AG04450 (cell line): ENCODE data around the gene LEFTY2. TPM values are rescaled to one million over a fixed set of nuclear protein-coding genes. Genes with fewer than 3 reads are reported as not detected.

ENCODE experiments used
- CTCF ChIA-PET: fragments of 300-600, 350-600 bp; formaldehyde crosslinking; extraction: SDS; loops from one replicate; lab custom pipeline; 2022; ENCODE audit warnings: antibody characterized with exemption, inconsistent platforms; lab: Charles Lee
- POLR2A ChIA-PET: fragments of 350-600 bp; formaldehyde crosslinking; extraction: SDS; loops from one replicate; lab custom pipeline; 2021; ENCODE audit warnings: antibody characterized with exemption, inconsistent platforms; lab: Yijun Ruan, JAX
- DNase-seq: peaks from one replicate; pipeline ENCODE4 v3.0.0-alpha.2; 2011; ENCODE audit warnings: low read depth, low spot score
- H3K27ac ChIP-seq: one replicate; pipeline ENCODE4 v1.5.1; 2012; ENCODE audit warnings: low read depth, low read length, control low read depth
- H3K27me3 ChIP-seq: one replicate; pipeline ENCODE4 v1.6.0; 2012; ENCODE audit warnings: low read length; ENCODE audit not compliant: control insufficient read depth, insufficient read depth
- H3K4me3 ChIP-seq: 2 replicates; pipeline ENCODE4 v1.5.1; 2011; ENCODE audit warnings: mild to moderate bottlenecking, low read depth, low read length, control low read depth
- H3K9me3 ChIP-seq: 2 replicates; pipeline ENCODE4 v1.5.1; 2012; ENCODE audit warnings: low read length; ENCODE audit not compliant: control insufficient read depth, insufficient read depth
- polyA plus RNA-seq: library from polyadenylated mRNA; depleted of rRNA; stranded (reverse); fragments of >200 nt; gene quantifications from 2 replicates; pipeline ENCODE4 v1.2.3, GENCODE V29; 2011
- TF ChIP-seq, protein P1 (sequence below): IDR thresholded peaks from 2 replicates; pipeline ENCODE4 v1.5.1; 2011; ENCODE audit warnings: low read depth, low read length, control low read depth, inconsistent platforms

The LEFTY2 gene
- polyA plus RNA-seq, 1 experiment = not detected

DNA sequence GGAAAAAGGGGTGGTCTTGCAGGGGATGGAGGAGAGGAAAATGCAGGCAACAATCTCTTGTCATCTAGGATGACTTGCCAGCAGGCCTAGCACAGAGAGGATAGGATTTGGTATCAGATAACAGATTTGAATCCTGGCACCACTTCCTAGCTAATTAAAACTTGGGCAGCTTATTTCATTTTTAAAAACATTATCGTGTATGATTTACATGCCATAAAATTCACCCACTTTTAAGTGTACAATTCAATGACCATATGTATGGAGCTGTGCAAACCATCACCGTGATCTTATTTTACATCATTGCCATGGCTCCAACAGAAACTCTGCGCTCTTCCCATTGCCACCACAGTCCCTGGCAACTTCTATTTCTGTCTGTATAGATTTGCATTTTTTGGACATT is 23.9 kb downstream of the LEFTY2 start:
- Histone ChIP-seq H3K4me3 (no peak overlapping the region), H3K27ac (no peak overlapping the region), H3K27me3 (no peaks in the 10 kb centered on the region), H3K9me3 (no peaks in the 10 kb centered on the region)
- ChIA-PET POLR2A (no interaction called here), CTCF (no interaction called here)
- TF ChIP-seq, protein P1, sequence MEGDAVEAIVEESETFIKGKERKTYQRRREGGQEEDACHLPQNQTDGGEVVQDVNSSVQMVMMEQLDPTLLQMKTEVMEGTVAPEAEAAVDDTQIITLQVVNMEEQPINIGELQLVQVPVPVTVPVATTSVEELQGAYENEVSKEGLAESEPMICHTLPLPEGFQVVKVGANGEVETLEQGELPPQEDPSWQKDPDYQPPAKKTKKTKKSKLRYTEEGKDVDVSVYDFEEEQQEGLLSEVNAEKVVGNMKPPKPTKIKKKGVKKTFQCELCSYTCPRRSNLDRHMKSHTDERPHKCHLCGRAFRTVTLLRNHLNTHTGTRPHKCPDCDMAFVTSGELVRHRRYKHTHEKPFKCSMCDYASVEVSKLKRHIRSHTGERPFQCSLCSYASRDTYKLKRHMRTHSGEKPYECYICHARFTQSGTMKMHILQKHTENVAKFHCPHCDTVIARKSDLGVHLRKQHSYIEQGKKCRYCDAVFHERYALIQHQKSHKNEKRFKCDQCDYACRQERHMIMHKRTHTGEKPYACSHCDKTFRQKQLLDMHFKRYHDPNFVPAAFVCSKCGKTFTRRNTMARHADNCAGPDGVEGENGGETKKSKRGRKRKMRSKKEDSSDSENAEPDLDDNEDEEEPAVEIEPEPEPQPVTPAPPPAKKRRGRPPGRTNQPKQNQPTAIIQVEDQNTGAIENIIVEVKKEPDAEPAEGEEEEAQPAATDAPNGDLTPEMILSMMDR = no peak
- DNase-seq = no peak

DNA sequence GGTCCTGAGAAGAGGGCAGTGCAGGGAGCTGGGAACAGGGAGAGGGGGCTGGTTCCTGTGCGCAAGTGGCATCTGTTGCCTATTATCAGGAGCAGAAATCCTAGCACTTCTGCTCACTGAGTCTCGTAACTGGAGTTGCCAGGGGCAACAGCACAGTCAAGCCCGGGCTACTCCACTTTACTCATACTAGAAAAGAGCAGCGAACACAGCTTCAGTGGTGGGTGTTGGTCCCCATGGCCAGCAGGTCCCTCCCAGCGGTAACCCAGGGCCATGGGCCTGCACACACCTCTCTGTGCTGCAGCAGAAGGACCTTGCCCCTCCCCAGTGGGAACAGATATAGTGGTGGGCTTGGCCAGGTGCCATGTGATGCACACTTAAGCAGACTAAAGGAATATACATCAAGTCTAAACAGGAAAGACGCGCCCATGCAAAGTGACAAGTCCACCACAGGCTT is 25.5 kb downstream of the LEFTY2 start:
- H3K27me3 ChIP-seq = no peaks in the 10 kb centered on the region
- TF ChIP-seq, protein P1 = no peak
- POLR2A ChIA-PET = no interaction called here
- CTCF ChIA-PET = interaction anchor here (1.3 to 2.6 kb wide), 2 partner anchors 71 to 441 kb away, joined by 3 to 16 read pairs; no protein-coding TSS in a partner anchor
- no peak for DNase-seq
- H3K27ac ChIP-seq = no peak overlapping the region
- H3K9me3 ChIP-seq = peaks cover 3% of the 10 kb centered on the region; the same call in 1 of the 2 replicates
- no peak overlapping the region for H3K4me3 ChIP-seq

DNA sequence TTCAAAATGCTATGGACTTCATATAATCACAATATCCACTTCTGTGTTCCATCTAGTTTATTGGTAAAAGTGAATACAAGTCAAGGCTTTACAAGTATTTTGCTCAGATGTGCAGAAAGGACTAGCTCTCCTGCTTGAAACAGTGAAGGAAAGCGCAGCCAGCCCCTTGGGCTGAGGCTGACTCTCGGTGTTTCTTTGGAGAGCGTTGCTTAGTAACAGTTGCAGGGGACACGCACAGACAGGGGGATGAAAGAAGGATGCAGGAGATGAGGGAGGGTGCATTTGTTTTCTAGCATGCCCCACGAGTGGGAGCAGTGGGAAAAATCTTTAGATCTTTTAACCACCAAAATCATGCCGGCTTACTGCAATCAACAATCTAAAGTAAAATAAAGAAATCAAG is 26.1 kb downstream of the LEFTY2 start:
- no peak for DNase-seq
- CTCF ChIA-PET = interaction anchor here (2.6 kb wide), 1 partner anchor 440 kb away, joined by 16 read pairs; no protein-coding TSS in a partner anchor
- H3K4me3 ChIP-seq = no peak overlapping the region
- H3K9me3 ChIP-seq = peaks cover 3% of the 10 kb centered on the region; the same call in 1 of the 2 replicates
- H3K27ac ChIP-seq = no peak overlapping the region
- POLR2A ChIA-PET = no interaction called here
- TF ChIP-seq, protein P1 = no peak
- H3K27me3 ChIP-seq = no peaks in the 10 kb centered on the region

DNA sequence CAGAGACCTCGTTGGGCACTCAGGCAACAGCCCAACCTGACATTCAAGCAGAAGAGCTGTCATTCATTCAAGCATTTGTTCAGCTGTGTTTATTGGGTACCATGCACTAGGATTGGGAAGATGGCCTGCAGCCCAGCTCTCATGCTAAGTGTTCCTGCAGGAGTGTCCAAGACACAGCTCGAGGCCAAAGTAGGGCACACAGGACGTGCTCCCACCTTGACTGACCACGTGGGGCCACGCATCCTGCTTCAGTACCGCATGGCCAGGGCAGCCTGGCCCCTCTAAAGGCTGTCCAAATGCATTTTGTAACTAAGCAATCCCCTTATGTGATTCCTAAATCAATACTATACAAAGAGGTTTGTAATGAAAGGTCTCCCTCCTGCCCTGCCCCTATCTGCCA is 26.6 kb downstream of the LEFTY2 start:
- DNase-seq = no peak
- Histone ChIP-seq H3K9me3 (peaks cover 3% of the 10 kb centered on the region; the same call in 1 of the 2 replicates), H3K27ac (no peak overlapping the region), H3K4me3 (no peak overlapping the region), H3K27me3 (no peaks in the 10 kb centered on the region)
- CTCF ChIA-PET = interaction anchor here (1.2 to 2.6 kb wide), 2 partner anchors 137 to 439 kb away, joined by 4 to 16 read pairs; partner anchors contain the start of gene SRP9
- POLR2A ChIA-PET = no interaction called here
- TF ChIP-seq, protein P1 = no peak
